HUDEP-2 (cell line): ENCODE measurements around the gene ASTN1.

Experiments used
- DNase-seq, 76 experiments: peaks; one replicate each; lab custom pipeline; 2025; ENCODE audit not compliant: unreplicated experiment in 76 of 76; lab: John Stamatoyannopoulos, UW

The ASTN1 gene

DNA sequence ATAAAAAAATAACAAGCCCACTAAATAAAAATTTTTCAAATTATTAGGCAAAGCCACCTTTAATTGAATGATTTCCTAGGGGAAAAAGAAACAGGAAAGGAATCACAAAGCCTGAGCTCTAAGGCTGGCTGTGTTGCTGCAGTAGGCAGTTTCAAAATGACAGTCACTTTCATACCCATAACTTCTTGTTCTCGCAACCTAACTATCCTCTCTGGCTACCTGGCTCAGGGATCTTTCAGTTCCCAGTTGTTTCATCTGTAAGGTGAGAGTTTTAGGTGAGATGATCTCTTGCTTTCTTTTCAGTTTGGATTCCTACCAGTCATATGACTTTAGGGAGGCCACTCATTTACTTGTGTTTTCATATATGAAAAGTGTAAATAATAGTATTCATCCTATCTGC is 226.1 kb downstream of the ASTN1 start:
- DNase-seq, result no peak

DNA sequence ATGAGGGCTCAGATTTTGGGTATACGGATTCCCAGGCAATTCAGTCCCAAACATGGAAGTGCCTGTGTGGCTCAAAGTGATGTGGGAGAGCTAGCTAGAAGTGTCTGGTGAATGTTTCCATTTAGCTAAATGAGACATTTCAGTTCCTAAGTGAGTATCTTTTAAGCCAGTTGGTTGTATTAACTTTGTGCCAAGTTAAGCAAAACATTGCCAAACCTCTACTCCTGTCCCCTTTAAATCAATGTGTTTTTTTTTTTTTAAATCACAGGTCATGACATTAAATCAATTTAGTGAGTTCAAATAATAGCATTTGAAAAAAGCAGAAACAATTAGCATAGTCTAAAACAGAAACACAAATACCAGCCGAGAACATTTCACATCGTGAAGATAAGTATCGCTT is 230.1 kb downstream of the ASTN1 start:
- no peak for DNase-seq

DNA sequence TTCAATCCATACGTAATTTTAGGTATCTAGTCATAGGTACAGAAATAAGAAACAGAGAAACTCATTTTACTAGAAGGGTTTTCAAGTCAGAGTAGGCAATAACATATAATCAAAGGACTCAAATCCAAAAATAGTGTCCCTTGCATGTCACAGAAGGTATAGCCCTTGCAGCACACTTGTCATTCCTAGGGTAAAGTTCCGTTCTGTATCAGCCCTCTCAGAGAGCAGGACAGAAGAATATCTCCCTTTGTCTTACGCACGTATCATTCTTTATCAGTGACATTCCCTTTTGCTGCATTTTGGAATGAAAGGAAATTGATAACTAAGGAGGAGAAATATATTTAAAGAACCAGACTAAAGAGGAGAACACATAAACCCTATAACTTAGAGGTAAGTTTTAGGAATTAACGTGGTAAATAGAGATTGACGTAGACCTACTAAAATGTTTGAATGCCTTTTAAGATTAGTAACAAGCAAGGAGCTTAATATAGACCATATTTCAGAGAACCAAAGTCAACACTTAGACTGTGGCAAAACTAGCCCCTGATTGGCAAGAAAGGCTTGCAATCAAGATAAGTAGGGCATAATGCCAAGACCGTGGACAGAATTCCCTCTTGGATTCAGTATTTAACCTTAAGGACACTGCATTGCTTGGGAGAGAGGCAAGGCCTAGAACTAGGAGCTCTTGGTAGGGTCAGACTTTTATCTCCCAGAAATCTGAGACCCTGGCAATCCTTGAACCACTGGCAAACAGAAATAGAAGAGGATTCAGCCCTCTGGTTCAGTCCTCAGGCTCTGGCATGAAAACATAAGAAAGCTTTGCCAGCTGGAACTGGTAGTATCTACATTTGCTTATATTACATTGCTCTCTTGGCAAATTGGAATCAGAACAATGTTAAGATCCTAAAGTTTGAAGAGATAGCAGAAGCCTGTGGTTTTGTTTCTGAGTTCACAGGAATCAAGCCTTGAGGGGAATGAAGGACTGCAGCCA is 232.1 kb downstream of the ASTN1 start:
- no peak for DNase-seq

DNA sequence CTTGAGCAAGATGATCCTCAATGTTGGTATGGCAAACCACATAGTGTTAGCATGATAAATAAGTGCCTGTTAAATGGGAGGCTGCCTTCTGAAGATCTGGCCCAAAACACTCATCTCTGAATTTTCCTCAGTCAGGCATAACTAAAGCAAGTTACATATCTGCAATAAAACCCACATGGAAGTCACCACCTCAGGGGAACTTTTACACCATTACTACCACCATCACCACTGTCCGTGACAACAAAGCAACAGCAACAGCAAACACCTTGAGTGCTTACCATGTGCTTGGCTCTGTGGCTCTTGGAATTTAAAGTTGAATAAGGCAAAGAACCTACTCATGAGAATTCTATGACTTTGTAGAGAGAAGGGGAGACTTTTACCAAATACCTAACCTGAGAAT is 233.0 kb downstream of the ASTN1 start:
- no peak for DNase-seq

DNA sequence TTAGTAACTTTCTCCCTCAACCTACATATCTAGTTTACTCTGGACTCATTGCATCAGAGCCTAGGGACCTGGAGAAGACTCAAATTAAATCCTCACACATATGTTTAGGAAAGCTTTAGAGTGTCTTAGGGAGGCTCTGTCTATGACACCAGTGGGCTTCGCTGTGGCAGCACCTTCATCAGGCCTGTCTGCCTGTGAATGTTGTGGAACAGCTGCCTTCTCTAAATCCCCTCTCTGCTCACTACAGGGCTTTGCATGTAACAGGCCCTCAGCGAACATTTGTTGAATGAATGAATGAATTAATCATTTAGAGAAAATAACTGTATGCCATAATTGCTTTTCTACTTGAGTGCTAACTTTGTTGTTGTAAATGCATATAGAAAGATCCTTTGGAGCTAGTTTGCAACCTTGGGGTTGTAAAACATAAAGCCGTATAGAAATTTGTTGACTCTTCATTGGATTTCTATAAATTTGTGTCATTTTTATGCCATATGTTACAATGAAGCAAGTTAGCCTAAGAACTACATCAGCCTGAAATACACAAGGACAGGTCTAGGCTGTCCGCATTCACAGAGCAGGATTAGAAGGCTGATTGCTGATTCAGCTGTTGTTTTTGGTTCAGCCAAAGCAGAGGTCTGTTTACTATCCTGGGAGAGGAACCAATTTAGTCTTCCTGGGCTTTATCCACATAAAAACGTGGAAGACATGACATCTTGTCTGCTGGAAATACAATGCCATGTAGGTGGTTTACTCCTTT is 238.0 kb downstream of the ASTN1 start:
- no peak for DNase-seq

DNA sequence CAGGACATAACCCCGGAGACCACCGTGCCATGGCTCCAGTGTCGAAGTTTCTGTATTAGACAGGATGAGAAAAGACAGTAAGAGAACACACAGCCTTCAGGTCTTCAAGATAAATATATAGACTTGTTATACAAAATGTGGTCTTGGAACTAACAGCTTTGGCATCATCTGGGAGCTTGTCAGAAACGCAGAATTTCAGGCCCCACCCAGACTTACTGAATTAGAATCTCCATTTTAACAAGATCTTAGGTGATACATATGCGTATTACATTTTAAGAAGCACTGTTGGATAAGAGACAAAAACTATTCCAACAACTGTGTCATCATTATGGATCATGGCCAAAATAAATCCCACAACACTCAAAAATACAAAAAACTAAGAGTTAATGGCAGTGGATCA is 239.3 kb downstream of the ASTN1 start:
- DNase-seq, result no peak

DNA sequence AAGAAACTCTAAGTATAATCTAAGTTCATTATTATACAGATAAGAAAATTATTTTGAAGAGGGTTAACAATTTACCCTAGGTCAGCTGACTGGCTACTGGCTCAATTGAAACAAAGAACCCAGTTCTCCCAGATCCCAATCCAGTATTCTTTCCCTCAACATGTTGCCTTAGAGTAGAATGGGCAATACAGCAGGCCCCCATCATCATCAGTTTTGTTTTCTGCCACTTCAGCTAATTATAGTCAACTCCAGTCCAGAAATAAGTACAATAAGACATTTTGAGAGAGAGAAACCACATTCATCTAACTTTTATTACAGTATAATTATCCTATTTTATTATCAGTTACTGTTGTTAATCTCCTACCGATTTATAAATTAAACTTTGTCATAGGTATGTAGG is 241.2 kb downstream of the ASTN1 start:
- no peak for DNase-seq

DNA sequence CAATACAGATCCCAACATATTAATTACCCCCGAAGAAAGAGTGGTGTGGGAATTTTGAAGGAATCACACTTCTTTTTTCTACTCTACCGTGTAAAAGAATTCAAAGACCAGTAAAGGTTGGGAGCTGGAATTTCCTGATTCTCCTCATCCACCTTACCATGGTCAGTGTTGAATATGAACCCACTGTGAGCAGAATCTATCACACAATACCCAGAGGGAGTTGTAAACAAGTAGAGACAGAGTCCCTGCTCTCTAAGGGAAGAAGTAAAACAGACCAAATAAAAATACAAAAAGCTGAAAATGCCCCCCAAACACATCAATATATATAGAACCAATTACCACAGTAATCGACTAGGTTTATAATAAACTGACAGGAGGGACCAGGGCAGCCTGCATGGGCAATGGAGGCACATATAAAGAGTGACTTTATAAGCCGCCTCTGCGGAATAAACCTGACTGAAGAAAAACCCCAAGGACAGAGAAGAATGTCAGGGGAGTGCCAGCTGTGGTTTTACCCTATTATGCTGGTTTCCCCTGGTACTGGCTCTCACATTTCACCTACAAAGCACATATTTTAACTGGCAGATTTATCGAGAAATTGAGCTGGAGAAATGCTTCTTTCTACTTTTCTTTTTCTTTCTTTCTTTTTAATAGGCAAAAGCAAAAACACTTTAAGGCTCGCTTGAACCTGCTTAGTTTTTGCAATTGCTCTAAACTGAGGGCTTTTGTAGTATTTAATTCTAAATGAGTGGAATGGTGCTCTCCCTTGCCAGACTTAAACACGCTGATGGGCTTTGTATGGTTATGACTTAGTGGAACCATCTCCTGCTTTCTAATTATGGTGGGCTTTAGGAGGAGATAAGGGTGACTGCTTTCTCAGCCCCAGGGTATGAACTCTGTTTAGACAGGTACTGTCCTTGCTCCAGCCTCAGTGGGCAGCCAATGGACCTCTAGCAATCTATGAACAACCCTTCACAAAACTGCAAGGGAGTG is 244.8 kb downstream of the ASTN1 start:
- no peak for DNase-seq

DNA sequence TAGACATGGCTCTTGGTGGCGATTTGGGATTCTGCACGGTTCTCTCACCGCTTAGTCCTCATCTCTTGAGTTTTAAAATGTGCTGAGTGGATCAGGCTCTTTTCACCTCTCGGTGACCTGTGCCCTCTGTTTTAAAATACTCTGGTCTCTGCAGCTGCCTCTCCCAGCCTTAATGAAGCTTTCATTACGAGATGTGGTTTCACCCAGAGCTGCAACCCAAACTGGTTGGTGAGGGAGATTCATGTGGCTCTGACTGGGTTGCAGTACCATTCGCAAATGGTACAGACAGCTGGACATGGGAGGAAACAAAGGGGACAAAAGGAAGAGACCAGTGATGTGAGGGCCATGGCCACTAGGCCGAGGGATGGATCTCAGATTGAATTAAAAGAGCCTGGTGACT is 258.9 kb downstream of the ASTN1 start:
- DNase-seq, result no peak

DNA sequence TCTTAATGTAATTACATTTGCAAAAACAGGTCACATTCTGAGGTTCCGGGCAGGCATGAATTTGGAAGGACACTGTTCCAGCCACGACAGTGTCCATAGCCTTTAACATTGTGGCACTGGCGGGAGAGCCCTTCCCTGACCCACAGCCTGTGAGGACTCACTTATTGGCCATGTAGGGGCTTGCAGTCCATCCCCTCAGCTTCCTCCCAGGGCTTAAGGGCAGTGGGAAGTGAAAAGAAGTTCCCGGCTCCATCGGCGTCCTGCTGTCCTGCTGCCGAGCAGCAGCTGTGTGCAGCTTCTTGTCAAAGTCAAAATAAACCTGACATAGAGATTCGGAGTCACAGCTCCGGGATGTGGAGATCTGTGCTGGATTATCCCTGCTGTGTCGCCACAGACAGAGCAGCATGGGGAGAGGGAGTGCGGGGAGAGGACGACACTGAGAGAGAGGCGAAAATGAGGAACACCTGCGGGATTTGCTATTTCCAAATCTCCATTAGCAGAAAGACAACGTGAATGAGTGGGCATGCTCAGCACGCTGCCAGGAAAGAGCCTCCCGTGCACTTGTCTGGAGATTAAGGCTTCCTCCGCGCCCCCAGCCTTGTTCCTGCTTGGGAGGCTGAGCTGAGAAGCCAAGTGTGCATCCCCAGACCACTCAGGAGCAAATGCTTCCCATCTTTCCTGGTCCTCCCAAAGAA is 260.3 kb downstream of the ASTN1 start:
- DNase-seq, result no peak

DNA sequence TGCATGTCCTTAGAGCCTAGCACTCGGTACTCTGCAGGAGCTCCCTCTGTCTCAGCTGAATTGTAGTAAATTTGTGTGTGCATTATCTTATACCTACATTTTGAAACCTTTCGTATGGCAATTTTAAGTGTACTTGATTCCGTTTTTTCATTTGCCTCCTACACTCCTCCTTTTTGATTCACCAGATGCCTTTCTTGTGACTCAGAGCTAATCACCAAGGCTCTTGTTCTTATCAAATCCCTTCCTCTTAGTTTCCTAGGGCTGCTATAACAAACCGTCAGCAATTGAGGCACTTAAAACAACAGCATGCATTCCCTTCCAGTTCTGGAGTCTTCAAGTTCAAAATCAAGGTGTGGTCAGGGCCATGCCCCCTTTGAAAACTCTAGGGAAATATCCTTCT is 261.0 kb downstream of the ASTN1 start:
- no peak for DNase-seq

DNA sequence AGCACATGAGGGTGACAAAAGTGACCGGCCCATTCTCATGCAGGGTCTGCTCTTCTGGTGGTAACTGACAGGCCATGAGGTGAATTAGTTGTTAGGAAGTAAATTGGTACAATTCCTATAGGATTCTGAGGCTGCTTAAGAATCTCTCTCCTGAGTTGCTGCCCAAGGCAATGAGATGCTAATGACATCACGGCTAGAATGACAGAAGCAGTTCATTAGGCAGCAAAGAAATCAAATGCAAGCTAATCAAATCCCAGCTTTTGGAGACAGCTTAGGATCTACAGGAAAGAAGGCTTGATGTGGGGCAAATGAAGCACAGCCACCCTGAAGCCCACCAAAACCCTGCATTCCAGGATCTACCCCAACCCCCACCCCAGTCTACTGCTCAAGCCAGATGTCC is 265.2 kb downstream of the ASTN1 start:
- DNase-seq, result no peak

DNA sequence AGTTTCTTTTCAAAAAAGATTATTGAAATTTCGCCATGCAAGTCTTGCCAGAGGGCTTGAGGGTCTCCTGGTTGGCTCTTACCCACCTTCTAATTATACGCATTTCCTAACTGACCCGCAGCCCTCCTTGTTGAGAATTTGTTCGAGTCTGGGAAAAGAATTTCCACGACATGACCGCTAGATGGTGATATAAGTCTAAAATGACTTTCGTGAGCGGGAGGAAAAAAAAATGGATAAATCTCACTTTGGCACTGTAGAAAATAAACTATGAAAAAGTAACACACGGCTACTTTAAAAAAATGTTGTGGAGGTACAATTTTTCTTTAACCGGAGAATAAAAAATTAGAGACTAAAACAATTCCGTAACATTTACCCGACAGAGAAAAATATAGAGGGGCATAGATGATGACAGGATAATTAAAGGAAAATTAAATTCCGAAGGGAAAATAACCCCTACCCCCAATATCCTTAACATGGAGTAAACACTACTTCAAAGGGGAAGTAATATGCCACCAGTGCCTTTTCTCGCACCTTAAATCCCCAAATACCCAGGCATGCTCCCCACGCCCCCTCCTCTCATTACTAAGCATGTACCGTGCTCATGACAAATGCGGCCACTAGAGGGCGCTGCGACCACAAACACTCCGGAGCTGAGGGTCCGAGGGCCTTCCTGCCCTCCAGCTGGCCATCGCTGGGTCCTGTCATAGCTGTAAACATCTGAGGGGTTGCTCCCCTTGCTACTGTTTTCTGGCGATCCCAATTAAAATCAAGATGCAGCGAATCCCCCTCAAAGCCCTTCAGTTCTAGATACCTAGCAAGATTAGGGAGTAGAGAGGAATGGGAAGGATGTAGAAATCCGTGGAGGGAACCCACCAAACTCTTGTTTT is 266.9 kb downstream of the ASTN1 start:
- DNase-seq, result peak in 44 of 76 experiments; percentile 1 to 56 (median 11)

DNA sequence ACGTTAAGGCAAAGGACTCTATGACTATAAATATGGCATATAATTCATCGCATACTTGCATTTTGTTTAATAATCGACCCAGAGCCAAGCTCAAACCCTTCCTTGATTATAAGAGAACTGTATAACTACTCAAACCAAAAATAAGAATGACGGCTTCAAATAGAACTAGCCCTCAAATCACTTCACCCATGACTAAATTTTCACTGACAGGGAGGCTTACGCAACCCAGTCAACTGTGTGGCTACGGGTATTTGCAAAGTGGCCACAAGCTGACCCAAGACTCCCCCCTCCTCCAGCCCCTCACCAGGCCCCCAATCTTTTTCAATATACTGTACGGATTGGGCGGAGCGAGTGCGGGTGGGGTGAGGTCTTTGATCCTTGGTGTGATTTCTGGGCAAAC is 268.3 kb downstream of the ASTN1 start:
- no peak for DNase-seq

DNA sequence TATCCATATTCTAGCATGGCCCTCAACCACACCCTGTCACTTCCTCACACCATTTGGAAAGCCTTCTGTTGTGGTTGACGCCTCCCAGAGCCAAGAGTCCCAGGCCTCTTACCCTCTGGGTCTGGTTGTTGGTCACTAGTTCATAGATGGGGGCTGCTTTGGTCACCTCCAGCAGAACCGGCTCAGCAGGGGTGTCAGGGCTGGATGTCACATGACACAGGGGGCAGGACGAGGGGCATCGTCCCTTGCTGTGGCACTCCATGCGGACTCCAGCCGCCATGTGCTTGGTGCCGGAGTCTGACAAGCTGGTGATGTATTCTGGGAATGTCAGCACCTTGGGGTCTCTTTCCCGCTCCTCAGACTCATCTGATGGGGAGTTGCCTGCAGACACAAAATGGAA is 270.1 kb downstream of the ASTN1 start:
- DNase-seq, result no peak

DNA sequence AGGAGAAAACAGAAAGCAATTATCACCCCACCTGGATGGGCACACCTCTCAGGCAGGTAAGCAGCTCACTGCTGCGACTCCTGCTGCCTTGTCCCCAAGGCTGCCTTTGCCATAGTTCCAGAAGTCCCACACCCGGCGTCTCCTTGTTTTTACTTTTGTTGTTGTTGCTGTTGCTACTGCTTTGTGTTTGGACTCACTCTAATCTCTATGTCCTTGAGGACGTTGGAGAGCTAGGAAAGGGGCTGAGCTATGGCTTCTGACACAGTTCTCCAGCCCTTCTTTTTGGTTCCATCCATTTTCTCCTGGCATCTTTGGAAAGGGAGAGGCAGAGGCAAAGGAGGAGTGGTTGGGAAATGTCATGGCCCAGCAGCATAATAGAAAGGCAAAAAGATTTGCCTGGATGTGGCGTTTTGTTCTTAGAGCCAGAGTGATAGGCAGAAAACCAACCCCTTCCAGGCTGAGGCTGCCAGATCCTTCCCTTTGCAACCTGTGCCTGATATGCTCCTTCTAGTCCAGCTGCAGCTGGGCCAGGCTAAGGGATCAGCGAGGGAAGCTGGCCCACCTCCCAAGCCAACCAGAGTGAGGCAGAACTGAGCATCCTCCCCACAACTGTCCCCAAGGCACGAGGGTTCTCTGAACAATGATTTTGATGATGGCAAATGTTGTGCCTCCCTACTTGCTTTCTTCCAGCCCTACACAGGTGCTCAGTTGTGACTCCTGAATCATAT is 270.7 kb downstream of the ASTN1 start:
- DNase-seq, result no peak

DNA sequence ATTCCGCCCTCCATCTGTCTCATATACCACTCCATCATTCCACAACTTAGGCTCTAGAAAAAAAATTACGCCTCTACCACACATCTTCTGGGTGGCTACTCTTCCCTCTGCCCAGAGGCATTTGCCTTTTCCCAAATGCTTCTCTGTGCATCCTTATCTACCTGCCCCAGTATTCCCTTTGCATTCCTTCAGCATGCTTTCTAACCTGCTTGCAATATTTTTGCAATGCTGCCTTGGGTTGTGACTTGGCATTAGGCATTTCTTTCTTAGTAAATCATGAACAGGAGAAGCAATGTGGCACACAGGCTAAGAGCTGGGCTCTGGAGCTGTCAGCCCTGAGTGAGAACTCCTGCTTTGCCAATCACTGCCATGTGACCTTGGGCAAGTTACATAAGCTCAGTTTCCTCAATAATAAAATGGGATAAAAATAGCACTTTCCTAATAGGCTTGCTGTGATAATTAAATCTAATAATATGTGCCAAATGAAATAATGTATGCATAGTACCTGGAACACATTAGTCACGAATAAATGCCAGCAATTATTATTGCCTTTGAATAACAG is 276.0 kb downstream of the ASTN1 start:
- no peak for DNase-seq

DNA sequence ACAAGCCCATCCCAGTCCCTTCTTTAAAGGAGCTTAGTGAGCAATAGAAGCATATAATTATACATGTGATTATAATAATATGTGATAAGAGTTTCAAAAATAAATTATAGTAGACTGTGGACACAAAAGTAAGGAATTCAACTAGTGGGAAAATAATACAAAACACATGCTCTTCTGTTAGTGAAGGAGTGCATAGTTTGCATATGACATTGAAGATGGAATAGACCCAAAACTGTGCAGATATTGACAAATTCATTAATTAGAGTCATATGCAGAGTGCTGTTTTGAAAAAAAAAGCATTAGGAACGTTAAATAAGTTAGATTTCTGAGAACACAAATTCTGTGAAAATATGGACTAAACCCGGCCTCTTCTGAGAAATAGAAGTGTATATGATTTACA is 278.8 kb downstream of the ASTN1 start:
- no peak for DNase-seq
